ENCODE results near the gene GJB3. TPM values are rescaled to one million over a fixed set of nuclear protein-coding genes. Genes with fewer than 3 reads are reported as not detected.
A peak's percentile ranks its signal among the peaks of the same experiment; 100 is the strongest.

The GJB3 gene
- total and polyA plus RNA-seq, 2 of the 13 experiments (the other 11 are each of a cell fraction or from before 2014, with no cell fraction given), result not detected

- TF ChIP-seq PRDM15 (CRISPR knock-in tag; IDR thresholded peaks at IDR 0.05), result no peak
- peak; percentile 85 for TF ChIP-seq BCL6 (CRISPR knock-in tag; IDR thresholded peaks at IDR 0.05)
- TF ChIP-seq FOXA3 (CRISPR knock-in tag; IDR thresholded peaks at IDR 0.05), result peak; percentile 84
- no peak for TF ChIP-seq SNAI1 (CRISPR knock-in tag; IDR thresholded peaks at IDR 0.05; ENCODE audit: borderline replicate concordance)
- TF ChIP-seq ZMYM4 (CRISPR knock-in tag; IDR thresholded peaks at IDR 0.05), result peak; percentile 79
- TF ChIP-seq ATF4 (CRISPR knock-in tag; IDR thresholded peaks at IDR 0.05), result no peak
- TF ChIP-seq GFI1 (CRISPR knock-in tag; IDR thresholded peaks at IDR 0.05; ENCODE audit: borderline replicate concordance), result peak; percentile 86; the same call in 1 of the 2 replicates
- no peak for TF ChIP-seq MATR3 (CRISPR knock-in tag; IDR thresholded peaks at IDR 0.05)
- TF ChIP-seq POLR2AphosphoS5 (IDR thresholded peaks at IDR 0.05; ENCODE audit: low read depth, low read length), result no peak
- TF ChIP-seq PATZ1 (CRISPR knock-in tag; IDR thresholded peaks at IDR 0.05), result peak; percentile 97
- no peak for TF ChIP-seq ZNF615 (CRISPR knock-in tag; IDR thresholded peaks at IDR 0.05; ENCODE audit: borderline replicate concordance)
- TF ChIP-seq PHF5A (CRISPR knock-in tag; IDR thresholded peaks at IDR 0.05; ENCODE audit: low read depth, unreplicated experiment), result no peak
- no peak for TF ChIP-seq ZNF232 (CRISPR knock-in tag; IDR thresholded peaks at IDR 0.05; ENCODE audit: borderline replicate concordance)
- TF ChIP-seq ZNF639 (CRISPR knock-in tag; conservative IDR thresholded peaks at IDR 0.05), result no peak
- TF ChIP-seq ZUFSP (CRISPR knock-in tag; IDR thresholded peaks at IDR 0.05; ENCODE audit: borderline replicate concordance), result no peak
- TF ChIP-seq ATF7-NPFF (CRISPR knock-in tag; IDR thresholded peaks at IDR 0.05; ENCODE audit: low read depth), result no peak
These were observed 44.6 kb downstream of the GJB3 start (continued) for GRCh38 chr1:34825455-34826091.
